A673 (cell line): ENCODE results near the gene KRT35.

Source experiments
- CTCF ChIP-seq: fragments of 300-800, 200-600 bp; sonication (generic); conservative IDR thresholded peaks from 2 replicates; pipeline ENCODE4 v1.5.1; 2017; ENCODE audit warnings: low read depth, mild to moderate bottlenecking, antibody characterized with exemption, low read length, moderate library complexity, mixed read lengths
- EZH2 ChIP-seq: fragments of 200-600 bp; sonication (generic); IDR thresholded peaks from 2 replicates; pipeline ENCODE4 v1.6.1; 2017; ENCODE audit warnings: borderline replicate concordance, low read depth, mild to moderate bottlenecking, mixed read lengths, antibody characterized with exemption, low read length; ENCODE audit not compliant: poor library complexity, severe bottlenecking

GRCh38 chr17:41518031-41518430 is 37.1 kb upstream of the KRT35 start:
- no peak for TF ChIP-seq CTCF
- TF ChIP-seq EZH2, result no peak
